ENCODE results near the gene ADAMTS9.

ADAMTS9 gene

GRCh38 chr3:64685800-64686445, 1.9 kb downstream of the ADAMTS9 start:
- peak; percentile 97 for DNase-seq

GRCh38 chr3:64685331-64685799, 2.4 kb downstream of the ADAMTS9 start:
- peak; percentile 73 for DNase-seq

GRCh38 chr3:64684715-64685261, 3.0 kb downstream of the ADAMTS9 start:
- peak; percentile 91 for DNase-seq

- no peak for DNase-seq
Measured at GRCh38 chr3:64681827-64682226, 6.0 kb downstream of the ADAMTS9 start.

- DNase-seq = no peak
Measured at GRCh38 chr3:64681015-64681414, 6.8 kb downstream of the ADAMTS9 start.

- no peak for DNase-seq
Measured at GRCh38 chr3:64680334-64680733, 7.5 kb downstream of the ADAMTS9 start.

GRCh38 chr3:64677961-64678716, 9.7 kb downstream of the ADAMTS9 start:
- DNase-seq = no peak

- no peak for DNase-seq
Measured at GRCh38 chr3:64676831-64677230, 11.0 kb downstream of the ADAMTS9 start.

- no peak for DNase-seq
Measured at GRCh38 chr3:64675687-64676247, 12.0 kb downstream of the ADAMTS9 start.

- peak; percentile 96 for DNase-seq
Measured at GRCh38 chr3:64674591-64675076, 13.2 kb downstream of the ADAMTS9 start.

GRCh38 chr3:64673159-64673715, 14.6 kb downstream of the ADAMTS9 start:
- peak; percentile 74 for DNase-seq

GRCh38 chr3:64668582-64669510, 19.0 kb downstream of the ADAMTS9 start:
- no peak for DNase-seq

- no peak for DNase-seq
Measured at GRCh38 chr3:64667887-64668581, 19.8 kb downstream of the ADAMTS9 start.

- DNase-seq = no peak
Measured at GRCh38 chr3:64667138-64667537, 20.7 kb downstream of the ADAMTS9 start.

- DNase-seq = no peak
Measured at GRCh38 chr3:64666171-64666588, 21.6 kb downstream of the ADAMTS9 start.

- DNase-seq = no peak
Measured at GRCh38 chr3:64664397-64664796, 23.4 kb downstream of the ADAMTS9 start.

- DNase-seq = no peak
Measured at GRCh38 chr3:64659617-64659978, 28.2 kb downstream of the ADAMTS9 start.

GRCh38 chr3:64658001-64658400, 29.8 kb downstream of the ADAMTS9 start:
- DNase-seq = no peak

GRCh38 chr3:64656544-64656943, 31.3 kb downstream of the ADAMTS9 start:
- no peak for DNase-seq

- DNase-seq = no peak
Measured at GRCh38 chr3:64655160-64655559, 32.6 kb downstream of the ADAMTS9 start.

GRCh38 chr3:64654013-64654412, 33.8 kb downstream of the ADAMTS9 start:
- no peak for DNase-seq

GRCh38 chr3:64653101-64653500, 34.7 kb downstream of the ADAMTS9 start:
- DNase-seq = no peak

All from islet precursor cell (in vitro differentiated cells).